SU-DHL-6 (cell line): Measurements from ENCODE around the gene LSM7.

ENCODE experiments used
- EZH2phosphoT487 ChIP-seq: fragments of 200-600 bp; sonication (generic), shearing (Covaris generic); conservative IDR thresholded peaks from 2 replicates; pipeline ENCODE4 v1.6.1; 2018; ENCODE audit warnings: mild to moderate bottlenecking, antibody characterized with exemption, low read length, moderate library complexity, mixed read lengths
- TF ChIP-seq, protein P1 (sequence below): fragments of 200-600 bp; sonication (generic); IDR thresholded peaks from one replicate; pipeline ENCODE4 v1.5.1; 2017; ENCODE audit warnings: antibody characterized with exemption, mild to moderate bottlenecking, low read length, moderate library complexity; ENCODE audit not compliant: insufficient read depth, poor library complexity, severe bottlenecking

GRCh38 chr19:2342656-2343288 lies 14.4 kb upstream of the LSM7 start:
- TF ChIP-seq, protein P1, sequence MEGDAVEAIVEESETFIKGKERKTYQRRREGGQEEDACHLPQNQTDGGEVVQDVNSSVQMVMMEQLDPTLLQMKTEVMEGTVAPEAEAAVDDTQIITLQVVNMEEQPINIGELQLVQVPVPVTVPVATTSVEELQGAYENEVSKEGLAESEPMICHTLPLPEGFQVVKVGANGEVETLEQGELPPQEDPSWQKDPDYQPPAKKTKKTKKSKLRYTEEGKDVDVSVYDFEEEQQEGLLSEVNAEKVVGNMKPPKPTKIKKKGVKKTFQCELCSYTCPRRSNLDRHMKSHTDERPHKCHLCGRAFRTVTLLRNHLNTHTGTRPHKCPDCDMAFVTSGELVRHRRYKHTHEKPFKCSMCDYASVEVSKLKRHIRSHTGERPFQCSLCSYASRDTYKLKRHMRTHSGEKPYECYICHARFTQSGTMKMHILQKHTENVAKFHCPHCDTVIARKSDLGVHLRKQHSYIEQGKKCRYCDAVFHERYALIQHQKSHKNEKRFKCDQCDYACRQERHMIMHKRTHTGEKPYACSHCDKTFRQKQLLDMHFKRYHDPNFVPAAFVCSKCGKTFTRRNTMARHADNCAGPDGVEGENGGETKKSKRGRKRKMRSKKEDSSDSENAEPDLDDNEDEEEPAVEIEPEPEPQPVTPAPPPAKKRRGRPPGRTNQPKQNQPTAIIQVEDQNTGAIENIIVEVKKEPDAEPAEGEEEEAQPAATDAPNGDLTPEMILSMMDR, result no peak
- no peak for TF ChIP-seq EZH2phosphoT487
